ENCODE measurements around the gene CD8B.

Gene CD8B

DNA sequence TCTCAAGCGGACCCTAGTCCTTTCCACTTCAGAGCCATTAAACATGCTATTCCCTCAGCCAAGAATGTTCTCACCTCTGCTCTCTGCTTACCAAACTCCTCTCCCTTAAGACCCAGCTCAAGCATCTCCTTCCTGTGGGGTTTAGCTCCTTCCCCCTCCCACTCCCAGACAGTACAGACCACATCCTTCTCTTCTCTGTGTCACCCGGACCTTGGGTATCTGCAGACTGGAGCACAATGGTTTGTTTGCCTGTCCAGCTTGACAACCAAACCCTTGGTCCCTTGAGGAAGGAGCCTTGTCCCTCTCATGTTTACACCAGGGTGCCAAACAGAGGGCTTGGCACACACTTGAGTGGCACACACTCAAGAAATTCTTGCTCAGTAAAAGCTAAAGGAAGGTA is 66.8 kb downstream of the CD8B start:
- no peak for DNase-seq

DNA sequence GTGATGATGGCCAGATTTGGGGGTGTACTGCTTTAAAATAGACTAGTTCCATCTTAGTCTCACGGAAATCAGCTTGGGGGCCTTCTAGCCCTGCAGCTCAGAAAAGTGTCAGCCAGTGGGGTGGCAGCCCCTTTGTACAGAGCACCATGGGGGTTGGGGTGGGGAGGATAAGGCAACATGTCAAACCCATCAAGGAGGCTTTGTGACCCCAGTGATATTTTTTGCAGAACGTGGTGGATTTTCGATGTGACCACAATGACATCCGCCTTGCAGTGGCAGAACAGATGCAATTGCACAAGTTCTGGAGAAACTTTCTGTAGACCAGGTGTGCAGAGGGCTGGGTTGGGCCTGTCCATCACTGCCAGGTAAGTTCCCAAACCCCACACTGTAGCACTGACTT is 67.9 kb downstream of the CD8B start:
- no peak for DNase-seq

DNA sequence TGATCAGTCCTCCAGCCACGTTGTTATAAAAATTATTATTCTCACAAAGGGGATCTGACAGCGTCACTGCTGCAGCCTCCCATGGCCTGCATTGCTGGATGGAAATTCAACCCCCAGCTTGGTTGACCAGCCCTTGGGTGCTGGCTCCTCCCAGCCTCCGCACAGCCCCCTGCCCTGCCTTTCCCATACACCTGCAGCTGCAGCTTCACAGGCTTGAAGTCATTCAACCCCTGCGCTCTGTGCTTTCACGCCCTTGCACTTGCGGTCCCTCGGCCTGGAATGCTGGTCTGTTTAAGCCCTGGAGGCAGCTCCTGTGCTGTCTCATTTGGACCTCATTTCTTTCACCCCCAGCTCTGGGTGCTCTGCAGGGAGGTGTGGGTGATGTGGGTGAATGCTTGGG is 70.1 kb downstream of the CD8B start:
- DNase-seq: no peak

DNA sequence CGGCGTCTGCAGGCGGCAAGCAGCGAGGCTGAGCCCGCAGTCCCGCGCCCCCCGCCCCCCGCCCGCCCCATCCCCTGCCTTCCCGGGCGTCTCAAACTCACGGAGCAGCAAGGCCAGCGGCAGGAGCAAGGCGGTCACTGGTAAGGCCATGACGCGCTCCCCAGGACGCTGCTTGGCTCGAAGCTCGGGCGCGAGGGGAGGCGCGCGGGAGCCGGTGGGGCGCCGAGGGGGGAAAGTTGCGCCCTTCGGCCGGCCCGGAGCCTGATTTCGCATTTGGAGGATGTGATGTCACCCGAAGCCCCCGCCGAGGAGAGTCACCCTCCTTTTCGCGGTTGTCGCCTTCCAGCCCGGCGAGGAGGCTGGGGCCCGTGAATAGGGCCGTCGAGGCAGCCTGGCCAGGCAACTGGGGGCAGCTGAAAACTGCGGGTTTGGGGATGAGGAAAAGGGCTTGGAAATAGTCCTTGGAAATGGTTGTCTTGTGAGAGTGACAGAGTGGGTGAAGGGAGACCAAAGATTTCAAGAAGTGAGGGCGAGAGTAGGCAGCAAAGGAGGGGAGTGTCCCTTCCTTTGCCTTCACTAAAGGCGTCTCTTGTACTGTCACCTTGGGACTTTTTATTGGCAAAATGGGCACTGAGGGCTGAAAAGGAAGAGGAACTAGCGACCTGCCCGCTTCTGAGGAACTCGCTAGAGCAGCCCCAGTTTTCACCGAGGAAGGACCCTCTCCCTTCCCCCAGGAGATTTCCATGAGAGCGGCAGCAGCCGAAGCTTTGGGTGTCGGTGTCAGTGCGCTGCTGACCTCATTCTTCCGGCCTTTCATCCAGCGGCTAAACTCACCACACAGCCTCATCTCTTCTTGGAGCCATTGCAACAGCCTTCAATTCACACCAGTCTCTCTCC is 70.8 kb downstream of the CD8B start, which contains the start of gene CD8A:
Gene CD8A, minus strand, starts transcription at position 238 of the 897 bp plus-strand sequence. Its CDS starts 88 bp downstream, at position 150.
- no peak for DNase-seq

DNA sequence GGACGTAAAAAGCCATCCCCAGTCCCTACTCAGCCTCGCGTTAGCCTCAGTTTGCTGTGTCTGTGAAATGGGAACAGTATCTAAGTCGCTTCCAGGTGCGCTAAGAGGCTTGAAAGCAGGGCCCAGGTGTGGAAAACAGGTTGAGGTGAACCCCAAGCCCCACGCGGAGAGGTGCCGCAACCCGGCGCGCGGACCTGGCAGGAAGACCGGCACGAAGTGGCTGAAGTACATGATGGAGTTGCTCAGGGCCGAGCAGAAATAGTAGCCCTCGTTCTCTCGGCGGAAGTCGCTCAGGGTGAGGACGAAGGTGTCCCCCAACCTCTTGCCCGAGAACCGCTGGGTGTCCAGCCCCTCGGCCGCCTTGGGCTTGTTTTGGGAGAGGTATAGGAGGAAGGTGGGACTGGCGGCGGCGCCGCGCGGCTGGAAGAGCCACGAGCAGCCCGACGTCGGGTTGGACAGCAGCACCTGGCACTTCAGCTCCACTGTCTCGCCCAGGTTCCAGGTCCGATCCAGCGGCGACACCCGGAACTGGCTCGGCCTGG is 71.5 kb downstream of the CD8B start:
- no peak for DNase-seq

DNA sequence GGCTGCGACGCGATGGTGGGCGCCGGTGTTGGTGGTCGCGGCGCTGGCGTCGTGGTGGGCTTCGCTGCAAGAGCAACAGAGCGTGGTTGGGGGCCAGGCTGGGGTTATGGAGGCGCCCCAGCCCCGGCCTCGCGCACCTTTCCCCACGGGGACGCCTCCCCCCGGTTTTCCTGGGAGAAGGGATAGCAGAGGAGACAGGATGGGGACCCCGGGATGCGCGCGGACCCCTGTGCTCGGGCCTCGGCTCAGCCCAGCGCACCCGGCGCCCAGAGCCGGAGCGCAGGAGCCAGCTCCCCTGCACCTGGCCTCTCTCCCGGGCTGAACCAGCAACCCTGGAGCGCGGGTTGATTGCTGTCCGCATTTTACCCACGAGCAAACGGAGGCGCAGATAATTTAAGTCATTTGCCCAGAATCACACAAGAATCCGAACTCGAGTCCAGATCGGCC is 72.0 kb downstream of the CD8B start:
- DNase-seq: no peak

DNA sequence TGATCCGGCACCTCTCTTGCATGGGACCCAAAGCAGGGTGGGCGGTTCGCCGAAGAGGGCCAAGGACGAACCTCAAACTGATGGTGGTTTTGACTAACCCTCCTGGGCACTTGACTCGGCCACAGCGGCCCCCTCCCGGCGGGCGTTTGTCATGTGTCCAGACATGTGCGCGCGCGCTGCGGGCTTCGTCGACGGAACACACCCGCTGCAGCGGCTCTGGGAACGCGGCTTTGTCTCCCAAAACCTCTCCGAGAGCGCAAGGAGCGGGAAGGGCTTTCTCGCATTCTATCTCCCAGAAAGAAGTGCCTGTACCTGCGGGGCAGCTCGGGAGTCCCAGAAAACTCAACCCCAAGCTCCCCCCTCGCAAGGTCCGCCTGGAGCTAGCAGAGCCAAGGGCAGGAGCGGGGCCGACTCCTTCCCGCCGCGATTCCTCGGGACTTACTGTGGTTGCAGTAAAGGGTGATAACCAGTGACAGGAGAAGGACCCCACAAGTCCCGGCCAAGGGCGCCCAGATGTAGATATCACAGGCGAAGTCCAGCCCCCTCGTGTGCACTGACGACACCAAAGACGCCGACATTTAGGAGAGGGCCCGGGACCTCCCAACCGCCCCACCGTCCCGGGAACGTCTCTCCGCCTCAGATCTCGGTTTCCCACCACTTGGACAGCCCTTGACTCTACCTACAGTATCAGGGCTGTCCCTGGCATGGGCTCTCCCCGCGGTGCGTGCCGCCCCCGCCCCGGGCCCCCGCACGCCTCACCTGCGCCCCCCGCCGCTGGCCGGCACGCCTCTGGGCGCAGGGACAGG is 72.6 kb downstream of the CD8B start:
- DNase-seq: no peak

DNA sequence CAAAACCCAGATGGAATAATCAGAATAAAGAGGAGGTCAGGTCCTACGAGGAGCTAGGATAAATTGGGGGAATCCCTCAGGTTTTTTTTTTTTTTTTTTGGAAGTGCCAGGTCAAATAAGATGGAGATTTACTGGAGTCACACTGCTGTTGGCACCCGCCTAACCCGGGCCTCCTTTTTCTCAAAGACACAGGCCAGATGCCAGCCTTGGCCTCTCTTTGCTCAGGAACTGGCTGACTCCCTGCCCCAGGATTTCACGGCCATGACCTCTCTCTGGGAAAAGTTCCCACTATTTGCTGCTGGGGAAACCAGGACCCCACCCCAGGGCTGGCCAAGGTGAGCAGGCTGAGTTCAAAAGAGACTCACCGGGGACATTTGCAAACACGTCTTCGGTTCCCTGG is 73.5 kb downstream of the CD8B start:
- DNase-seq: no peak

DNA sequence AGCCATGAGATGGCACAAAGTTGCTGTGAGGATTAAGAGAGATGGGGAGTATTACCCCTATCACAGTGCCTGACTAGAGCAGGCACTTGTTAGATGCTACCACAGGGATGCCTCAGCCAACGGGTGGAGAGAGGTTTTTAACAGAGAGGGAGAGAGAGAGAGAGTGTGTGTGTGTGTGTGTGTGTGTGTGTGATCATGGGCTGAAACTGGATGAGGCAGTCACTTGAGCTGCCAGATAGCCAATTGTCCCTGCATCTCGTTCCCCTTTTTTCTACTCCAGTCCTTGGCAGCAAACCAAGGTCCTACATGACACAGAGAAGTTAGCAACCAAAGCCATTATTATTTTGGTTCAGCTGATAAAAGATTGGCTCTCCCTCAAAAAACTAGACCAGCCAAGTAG is 74.0 kb downstream of the CD8B start:
- DNase-seq: no peak

DNA sequence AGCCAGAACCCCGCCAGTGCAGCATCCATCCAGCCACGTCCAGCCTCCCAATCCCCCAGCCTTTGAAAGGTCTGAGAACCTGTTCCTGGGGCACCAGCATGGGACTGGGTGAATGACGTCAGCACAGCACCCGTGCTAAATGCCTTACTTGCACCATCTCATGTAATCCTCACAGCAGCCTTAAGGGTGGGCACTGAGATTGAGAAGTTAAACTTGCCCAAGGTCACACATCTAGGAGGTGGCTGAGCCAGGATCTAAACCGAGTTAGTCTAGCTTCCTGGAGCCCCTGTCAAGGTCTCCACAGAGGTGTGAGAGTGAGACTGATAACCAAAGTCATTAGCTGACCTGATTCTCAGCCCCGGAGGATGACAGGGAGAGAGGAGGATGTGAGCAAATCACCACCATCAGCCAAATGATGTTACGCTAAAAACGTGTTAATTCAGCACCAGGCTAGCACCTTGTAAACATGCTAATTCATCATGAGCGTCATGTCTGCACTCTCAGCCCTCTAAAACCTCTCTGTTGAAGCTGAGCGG is 75.6 kb downstream of the CD8B start:
- DNase-seq: no peak

DNA sequence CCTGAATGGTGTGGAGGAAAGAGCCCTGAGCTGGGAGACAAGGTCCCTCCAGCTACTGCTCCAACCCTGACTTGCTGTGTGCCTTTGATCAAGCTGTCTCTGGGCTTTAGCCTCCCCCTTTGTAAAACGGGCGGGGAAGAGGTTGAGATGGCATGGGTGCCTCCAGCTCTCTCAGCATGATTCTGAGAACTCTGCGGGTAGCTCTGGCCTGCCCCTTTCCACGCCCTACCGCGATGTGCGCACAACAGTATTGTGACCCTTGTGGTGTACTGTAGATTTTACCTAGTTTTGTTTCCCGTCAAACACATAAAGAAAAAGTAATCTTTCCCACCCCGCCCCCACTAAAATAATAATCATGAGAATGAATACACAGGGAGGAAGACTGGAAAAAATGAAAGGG is 76.2 kb downstream of the CD8B start:
- no peak for DNase-seq

DNA sequence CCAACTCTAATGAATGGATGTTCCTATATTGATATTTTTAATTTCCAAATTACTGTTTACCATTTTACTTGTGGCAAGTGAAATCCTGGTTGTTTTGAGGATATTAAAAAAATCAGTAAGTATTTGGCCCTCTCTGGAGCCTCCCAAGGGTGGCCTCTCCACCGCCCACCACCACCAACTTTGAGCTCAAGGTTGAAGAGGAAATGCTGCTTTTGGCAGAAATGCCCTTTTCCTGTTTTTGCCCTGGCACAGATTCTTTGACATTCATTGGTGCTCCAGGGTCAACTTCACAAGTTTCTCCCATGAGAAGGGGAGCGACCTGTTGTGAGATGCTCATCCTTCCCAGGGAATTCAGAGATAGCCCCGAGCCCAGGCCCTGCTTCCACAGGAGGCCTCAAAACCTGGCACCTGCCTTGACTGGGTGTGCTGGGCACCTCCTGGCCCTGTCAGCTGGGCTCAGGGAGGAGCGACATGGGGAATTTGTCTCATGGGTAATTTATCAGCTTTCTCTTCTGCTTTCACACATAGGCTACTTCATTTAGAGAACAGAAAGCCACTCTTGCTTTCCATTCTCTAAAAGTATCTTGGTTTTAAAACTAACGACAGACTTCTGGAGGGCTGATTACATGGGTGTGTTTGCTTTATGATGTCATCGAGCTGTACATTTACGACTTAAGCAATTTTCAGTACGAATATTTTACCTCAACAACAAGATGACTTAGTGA is 77.9 kb downstream of the CD8B start:
- no peak for DNase-seq

DNA sequence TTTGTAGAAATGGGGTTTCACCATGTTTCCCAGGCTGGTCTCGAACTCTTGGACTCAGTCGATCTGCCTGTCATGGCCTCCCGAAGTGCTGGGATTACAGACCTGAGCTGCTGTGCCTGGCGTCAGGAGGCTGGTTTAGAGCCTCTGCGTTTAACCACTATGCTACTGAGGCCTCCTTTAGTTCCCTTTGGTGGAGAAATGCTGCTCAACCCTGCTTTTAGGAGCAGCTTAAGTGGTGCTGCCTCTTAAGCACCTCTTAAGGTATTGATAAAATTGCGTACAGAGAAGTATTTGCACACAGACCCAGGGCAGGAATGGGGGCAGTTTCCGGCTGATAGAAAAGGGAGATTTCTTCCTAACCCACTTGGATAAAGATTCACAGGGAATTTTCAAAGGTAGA is 78.9 kb downstream of the CD8B start:
- DNase-seq: no peak

DNA sequence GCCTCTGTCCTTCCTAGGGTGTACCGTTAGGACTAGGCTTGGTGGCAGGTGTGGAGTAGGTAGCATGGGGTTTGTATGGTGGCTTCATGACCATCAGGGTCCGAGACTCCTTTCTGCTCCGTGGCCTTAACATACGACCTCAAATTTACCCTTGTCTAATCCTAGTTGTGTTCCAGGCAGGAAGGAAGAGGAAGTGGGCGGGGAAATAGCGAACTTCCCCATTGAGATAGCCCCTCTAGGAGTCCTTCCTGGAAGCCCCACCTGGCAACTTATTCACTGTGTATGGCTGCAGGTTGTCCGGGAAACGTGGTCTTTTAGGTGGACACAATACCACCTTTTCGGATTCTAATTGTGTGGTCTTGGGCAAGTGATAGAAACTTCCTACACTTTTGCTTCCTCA is 80.3 kb downstream of the CD8B start:
- no peak for DNase-seq

DNA sequence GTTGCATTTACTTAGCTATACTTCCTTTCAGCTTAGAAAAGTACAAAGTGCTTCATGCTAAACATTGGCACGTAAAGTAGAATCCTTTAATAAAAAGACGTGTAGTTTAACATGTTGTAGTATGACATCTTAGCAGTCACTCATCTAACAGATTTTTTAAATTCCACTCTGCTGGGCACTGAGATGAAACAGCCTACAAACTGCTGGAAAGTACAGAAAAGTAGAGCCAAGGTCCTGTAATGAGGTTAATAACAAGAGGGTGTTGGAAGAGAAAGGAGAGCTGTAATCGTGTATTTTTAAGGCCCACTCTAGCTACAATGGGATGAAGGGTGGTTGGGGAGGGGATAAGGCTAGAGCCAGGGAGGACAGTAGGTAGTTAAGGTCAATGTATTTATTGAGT is 81.7 kb downstream of the CD8B start:
- no peak for DNase-seq

DNA sequence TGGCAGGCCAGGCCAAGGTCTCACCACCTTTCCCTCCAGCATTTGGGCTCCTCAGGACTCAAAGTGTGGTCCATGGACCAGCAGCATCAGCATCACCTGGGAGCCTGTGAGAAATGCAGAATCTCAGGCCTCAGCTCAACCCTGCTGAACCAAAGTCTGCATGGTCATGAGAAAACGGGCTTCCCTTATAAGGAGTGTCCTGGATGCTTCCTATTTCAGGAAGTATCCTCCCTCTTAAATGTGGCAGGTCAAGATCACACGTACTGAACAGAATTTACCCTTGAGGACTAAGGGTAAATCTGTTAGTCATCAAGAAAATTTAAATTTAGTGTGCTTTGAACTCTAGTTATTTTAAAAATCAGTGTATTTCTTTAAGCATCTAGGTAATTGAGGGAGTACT is 82.7 kb downstream of the CD8B start:
- DNase-seq: no peak

DNA sequence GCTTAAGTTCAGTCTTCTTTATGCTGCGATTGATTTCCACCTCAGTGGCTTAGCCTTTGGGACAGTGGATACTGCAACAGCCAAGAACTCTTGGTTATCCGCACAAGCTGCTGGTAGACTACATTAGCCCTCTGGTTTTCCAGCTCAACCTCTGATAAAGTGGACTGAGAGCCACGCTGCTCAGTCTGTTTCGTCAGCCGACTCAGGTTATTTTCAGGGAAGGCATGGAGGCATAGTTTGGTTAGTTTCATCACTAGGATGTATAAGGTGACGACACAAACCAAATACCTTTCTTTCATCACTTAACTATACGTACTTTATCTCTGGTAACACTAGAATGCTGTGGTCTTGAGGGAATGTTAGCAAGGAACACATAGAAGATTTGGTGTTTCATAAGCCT is 85.2 kb downstream of the CD8B start:
- no peak for DNase-seq

DNA sequence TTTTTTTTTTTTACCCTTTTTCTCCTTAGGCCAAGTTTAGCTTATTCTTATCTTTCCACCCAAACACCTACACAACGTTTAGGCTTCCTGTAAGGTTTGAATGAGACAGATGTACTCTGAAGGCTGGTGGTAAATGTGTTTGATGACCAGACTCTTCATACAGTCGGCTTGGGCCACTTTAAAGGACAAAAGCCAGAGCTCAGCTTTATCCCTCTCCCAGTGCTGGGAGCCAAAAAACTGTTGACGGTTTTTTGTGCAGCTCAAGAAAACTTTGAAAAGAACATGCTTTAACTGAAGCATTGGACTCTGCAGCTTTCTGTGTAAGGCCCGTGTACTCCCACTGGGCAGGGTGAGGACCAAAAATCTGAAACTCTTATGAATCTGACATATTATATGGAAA is 86.3 kb downstream of the CD8B start:
- no peak for DNase-seq

DNA sequence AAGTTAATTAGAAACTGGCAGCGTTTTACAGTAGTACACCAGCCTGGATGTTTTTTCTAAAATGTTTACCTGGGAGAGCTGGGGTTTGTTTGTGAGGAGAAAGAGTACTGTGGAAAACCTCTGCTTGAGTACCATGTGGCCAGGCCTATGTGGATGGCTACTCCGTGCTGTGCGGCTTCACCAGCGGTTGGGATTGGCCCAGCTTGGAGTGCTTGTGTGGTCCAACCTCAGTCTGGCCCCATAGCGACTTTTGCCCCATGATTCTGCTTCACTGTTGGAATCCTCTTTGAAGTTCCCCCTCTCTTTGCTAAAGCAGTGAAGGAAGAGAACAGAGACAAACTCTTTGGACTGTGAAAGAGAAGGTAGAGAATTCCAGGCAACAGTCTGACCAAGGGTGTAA is 86.8 kb downstream of the CD8B start:
- no peak for DNase-seq

DNA sequence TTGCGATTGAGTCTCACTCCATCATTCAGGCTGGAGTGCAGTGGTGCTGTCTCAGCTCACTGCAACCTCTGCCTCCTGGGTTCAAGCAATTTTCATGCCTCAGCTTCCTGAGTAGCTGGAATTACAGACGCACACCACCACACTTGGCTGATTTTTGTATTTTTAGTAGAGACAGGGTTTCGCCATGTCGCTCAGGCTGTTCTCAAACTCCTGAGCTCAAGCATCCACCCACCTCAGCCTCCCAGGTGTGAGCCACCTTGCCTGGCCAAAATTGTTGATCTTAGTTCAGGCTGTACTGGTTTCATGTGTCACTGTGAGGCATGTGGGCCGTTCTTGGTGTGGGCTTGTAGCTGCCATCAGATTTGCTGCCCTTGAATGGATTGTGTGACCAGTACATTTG is 89.1 kb downstream of the CD8B start:
- no peak for DNase-seq

DNA sequence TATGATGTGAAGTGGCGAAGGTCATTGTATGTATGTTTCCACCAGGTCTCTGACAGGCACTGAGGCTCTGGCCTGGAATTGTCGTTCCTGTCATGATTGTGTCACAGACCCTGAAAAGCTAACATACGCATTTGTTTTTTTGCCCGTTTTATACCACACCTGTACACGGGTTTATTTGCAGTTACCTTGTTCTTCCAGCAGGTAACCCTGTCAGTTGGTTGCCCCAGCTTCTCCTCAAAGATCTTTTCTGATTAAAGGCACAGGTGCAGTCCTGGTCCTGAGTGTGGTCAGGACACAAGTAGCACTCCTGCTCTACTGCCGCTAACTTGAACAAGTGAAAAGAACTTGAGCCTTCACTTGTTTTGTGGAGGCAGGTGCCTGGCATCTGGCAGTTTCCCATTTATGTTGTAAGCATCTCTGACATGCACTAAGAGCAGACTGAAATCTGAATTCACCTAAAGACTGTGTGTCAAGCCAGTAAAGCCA is 90.8 kb downstream of the CD8B start:
- no peak for DNase-seq

DNA sequence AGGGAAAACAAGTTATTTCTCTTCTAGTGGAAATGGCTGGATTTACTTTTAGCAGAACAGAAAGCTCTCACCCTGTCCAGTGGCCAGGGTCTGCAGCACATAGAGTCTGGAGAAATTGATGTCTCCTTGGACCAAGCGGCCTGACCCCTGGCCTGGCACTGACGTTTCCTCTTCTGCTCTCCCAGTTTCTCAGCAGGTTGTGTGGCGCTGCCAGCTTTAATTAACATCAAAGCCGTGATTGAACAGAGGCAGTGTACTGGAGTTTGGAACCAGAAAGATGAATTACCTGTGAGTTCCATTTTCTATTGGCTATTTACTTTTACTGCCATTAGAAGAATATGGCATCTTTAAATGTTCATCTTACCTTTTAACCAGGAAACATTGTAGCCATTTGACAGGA is 91.8 kb downstream of the CD8B start:
- no peak for DNase-seq

Measured in activated CD4-positive, CD25-positive, alpha-beta regulatory T cell (primary cell).